DOHH2 (cell line): ENCODE measurements around the gene COL19A1.

ENCODE experiments used
- EZH2phosphoT487 ChIP-seq: fragments of 200-600 bp; sonication (generic); IDR thresholded peaks from 2 replicates; pipeline ENCODE4 v1.6.1; 2017; ENCODE audit warnings: borderline replicate concordance, mild to moderate bottlenecking, antibody characterized with exemption, low read length, moderate library complexity, mixed read lengths
- TF ChIP-seq, protein P1 (sequence below): fragments of 200-600 bp; sonication (generic); IDR thresholded peaks from one replicate; pipeline ENCODE4 v1.5.1; 2014; ENCODE audit warnings: antibody characterized with exemption, mild to moderate bottlenecking, low read depth, low read length; ENCODE audit not compliant: poor library complexity, severe bottlenecking

- TF ChIP-seq, protein P1, sequence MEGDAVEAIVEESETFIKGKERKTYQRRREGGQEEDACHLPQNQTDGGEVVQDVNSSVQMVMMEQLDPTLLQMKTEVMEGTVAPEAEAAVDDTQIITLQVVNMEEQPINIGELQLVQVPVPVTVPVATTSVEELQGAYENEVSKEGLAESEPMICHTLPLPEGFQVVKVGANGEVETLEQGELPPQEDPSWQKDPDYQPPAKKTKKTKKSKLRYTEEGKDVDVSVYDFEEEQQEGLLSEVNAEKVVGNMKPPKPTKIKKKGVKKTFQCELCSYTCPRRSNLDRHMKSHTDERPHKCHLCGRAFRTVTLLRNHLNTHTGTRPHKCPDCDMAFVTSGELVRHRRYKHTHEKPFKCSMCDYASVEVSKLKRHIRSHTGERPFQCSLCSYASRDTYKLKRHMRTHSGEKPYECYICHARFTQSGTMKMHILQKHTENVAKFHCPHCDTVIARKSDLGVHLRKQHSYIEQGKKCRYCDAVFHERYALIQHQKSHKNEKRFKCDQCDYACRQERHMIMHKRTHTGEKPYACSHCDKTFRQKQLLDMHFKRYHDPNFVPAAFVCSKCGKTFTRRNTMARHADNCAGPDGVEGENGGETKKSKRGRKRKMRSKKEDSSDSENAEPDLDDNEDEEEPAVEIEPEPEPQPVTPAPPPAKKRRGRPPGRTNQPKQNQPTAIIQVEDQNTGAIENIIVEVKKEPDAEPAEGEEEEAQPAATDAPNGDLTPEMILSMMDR: no peak
- TF ChIP-seq EZH2phosphoT487: no peak
These were observed 298.2 kb downstream of the COL19A1 start for GRCh38 chr6:70164556-70164955.
